GM21528 (cell line): ENCODE measurements around the gene TBC1D14.

Experiments
- ATAC-seq: cut with Tn5 transposase; IDR thresholded peaks from one replicate; pipeline ENCODE4 v1.9.1; 2021; ENCODE audit warnings: mild to moderate bottlenecking, moderate library complexity; ENCODE audit not compliant: unreplicated experiment, low FRiP score

Gene TBC1D14

GRCh38 chr4:6944301-6945051, 34.9 kb downstream of the TBC1D14 start:
- no peak for ATAC-seq

GRCh38 chr4:6945052-6945409, 35.4 kb downstream of the TBC1D14 start:
- no peak for ATAC-seq

GRCh38 chr4:6946497-6946896, 36.9 kb downstream of the TBC1D14 start:
- no peak for ATAC-seq

GRCh38 chr4:6948134-6948460, 38.5 kb downstream of the TBC1D14 start:
- no peak for ATAC-seq

- no peak for ATAC-seq
Observed at GRCh38 chr4:6951880-6952381, 42.3 kb downstream of the TBC1D14 start.

- ATAC-seq, result no peak
Observed at GRCh38 chr4:6953751-6954380, 44.2 kb downstream of the TBC1D14 start.

- ATAC-seq, result no peak
Observed at GRCh38 chr4:6955261-6955911, 45.8 kb downstream of the TBC1D14 start.

- ATAC-seq, result no peak
Observed at GRCh38 chr4:6956087-6956433, 46.4 kb downstream of the TBC1D14 start.

GRCh38 chr4:6956434-6957147, 47.0 kb downstream of the TBC1D14 start:
- ATAC-seq, result no peak

GRCh38 chr4:6957148-6957520, 47.5 kb downstream of the TBC1D14 start:
- ATAC-seq, result no peak

- no peak for ATAC-seq
Observed at GRCh38 chr4:6957994-6958393, 48.4 kb downstream of the TBC1D14 start.

- ATAC-seq, result no peak
Observed at GRCh38 chr4:6959261-6959660, 49.6 kb downstream of the TBC1D14 start.

- ATAC-seq, result no peak
Observed at GRCh38 chr4:6960154-6960553, 50.5 kb downstream of the TBC1D14 start.

GRCh38 chr4:6960628-6961412, 51.2 kb downstream of the TBC1D14 start:
- ATAC-seq, result no peak

- ATAC-seq, result no peak
Observed at GRCh38 chr4:6961496-6962210, 52.0 kb downstream of the TBC1D14 start.

GRCh38 chr4:6962211-6963041, 52.8 kb downstream of the TBC1D14 start:
- ATAC-seq, result no peak

- ATAC-seq, result no peak
Observed at GRCh38 chr4:6963139-6963611, 53.5 kb downstream of the TBC1D14 start.

- no peak for ATAC-seq
Observed at GRCh38 chr4:6964858-6965257, 55.2 kb downstream of the TBC1D14 start.

GRCh38 chr4:6965329-6965728, 55.7 kb downstream of the TBC1D14 start:
- no peak for ATAC-seq
